ENCODE data around the gene LSS. TPM values are rescaled to one million over a fixed set of nuclear protein-coding genes. Genes with fewer than 3 reads are reported as not detected.
"Not testable (repeated sequence)": the region's sequence is repeated elsewhere in the genome, so short reads cannot be mapped to it uniquely, and the experiment has no call there.

LSS gene
- polyA plus RNA-seq, 3 donors, result 16.9 to 60.7 (median 38.4) TPM

DNA sequence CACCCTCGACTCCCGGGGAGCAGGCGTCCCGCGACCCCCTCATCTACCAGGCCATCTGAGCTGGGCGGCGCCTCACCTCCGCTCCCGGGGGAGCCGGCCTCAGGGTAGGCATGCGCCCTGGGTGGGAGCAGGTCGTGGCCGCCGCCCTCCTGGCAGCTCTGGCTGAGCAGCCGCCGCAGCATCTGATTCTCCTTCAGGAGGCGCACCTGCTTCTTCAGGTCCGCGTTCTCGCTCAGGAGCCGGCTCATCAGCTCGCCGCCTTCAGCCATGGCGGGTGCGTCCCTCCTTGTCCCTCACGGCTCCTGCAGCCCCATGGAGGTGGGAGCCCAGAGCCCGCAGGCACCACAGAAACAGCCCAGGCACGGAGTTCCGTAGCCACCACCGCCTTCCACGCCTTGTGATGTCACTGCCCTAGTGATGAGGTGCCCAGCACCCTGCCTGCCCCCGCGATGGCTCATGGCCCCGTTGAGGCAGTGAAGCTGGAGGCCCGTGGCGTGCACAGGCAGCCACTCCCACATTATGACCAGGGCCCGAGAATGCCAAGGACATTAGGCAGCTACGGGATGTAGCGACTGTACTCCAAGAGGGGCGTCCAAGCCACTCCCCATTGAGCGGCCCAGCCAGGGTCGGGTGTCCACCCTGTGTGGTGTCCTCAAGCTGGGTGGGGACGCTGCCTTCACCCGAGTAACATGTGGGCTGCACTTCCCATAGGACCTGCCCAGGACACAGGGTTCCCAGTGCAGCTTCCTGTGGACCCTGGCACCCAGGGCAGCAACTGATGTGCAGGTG lies 45.8 kb downstream of the LSS start:
- H3K27ac ChIP-seq (ENCODE audit: low read depth, low read length), result no peak overlapping the region
- WGBS, 3 donors, result 85 to 89% (median 86%) methylated on average over 38 to 44 of the region's 44 CpGs

DNA sequence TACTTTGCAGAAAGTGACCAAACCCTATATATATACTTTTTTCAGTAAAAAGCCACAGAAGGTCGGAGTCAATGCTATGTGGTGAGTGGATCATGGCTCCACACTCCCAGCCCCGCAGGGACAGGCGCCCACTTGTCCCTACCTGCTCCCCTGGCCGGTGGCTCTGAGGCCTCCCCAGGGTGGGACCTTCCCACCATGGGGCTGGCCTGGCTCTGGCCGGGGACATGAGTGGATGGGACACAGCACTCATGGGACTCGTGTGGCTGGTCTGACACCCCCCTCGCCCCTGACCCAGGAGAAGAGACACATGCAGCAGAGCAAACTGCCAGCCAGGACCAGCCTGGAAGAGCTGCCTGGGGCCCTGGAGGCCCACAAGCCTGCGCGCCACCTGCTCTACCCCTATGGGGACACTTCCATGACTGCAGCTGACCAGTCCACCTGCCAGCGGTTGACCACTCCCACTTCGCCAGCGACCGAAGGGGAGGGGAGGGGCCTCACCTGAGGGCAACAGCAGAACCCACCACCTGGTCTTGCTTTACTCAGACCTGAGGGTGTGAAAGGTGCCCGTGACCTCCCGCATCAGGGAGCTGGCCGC lies 46.5 kb downstream of the LSS start:
- no peak overlapping the region for H3K27ac ChIP-seq (ENCODE audit: low read depth, low read length)
- whole genome bisulfite sequencing, 3 donors, result 86 to 92% (median 89%) methylated on average over 16 of the region's 16 CpGs

DNA sequence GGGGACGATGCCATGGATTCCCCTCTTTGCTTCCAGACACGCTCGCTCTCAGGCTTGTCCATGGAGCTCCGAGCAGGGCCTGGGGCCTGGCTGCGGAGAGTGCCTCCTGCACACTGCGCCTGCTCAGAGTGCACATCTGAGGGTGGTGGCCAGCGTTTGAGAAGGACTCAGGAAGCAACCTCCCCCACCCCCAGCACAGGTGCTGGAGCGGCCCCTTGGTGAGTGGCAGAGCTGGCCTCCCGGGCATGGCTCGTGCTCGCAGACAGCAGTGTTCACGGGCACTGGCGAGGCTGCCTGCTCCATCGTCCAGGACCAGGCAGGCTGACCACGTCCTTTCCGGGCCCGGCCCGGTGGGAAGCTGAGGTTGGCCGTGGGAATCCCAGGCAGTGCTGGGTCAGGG lies 47.1 kb downstream of the LSS start:
- WGBS, 3 donors, result 91 to 92% (median 91%) methylated on average over 19 of the region's 19 CpGs
- H3K27ac ChIP-seq (ENCODE audit: low read depth, low read length), result no peak overlapping the region

DNA sequence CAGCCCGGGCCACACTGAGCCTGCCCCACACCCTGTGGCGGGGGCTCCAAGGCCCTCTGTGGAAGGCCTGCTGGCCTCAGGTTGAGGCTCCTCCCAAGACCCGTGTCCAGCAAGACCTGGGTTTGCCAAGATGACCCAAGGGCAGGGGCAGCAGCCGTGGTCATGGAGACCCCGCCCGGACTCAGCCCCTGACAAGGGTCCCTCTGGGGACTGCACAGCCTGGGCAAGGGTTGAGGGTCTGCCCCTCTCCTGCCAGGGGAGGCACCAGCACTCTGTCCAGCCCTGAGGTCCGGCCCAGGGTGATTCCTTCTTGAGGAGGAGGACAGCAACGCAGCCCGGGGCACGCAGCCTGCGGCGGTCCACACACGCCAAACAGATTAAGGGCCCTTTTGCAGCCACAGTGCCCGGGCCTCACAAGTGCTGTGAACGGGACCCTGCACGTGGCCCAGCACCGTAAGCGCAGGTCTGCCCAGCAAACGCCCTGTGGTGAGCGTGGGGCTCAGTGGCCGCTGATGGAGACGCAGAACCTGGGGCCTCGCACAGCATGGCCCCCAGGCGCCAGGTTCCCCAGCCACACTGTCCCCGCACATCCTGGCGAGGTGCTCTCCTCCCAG lies 47.7 kb downstream of the LSS start:
- H3K27ac ChIP-seq (ENCODE audit: low read depth, low read length), result no peak overlapping the region
- 90 to 93% (median 91%) methylated on average over 25 to 26 of the region's 26 CpGs for WGBS, 3 donors

DNA sequence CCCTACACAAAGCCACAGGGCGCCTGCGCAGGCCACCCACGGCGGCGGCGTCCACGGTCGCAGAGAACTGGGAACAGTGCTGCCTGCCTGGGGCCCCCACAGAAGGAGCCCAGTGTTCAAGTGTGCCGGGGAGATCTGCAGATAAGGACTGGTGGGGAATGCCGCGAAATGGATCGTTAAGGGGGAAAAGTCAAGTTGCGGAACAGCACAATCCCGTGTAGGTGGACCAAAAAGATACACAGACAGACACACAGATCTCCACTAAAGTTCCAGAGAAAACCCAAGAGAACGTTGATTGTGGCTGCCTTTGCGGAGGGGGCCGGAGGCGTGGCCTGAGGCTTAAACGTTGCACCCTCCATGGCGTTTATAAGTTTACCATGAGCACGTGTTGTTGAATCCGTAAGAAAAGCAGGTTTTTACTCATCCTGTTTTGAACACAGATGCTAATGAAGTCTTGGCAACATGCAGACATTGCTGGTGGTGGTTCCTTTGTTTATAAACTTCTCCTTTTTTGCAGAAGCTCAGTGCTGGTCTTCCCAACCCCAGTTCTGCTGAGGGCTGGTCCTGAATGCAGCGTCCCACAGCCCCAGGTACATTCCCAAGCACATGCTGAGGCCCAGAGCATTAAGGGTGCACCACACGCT lies 48.4 kb downstream of the LSS start:
- H3K27ac ChIP-seq (ENCODE audit: low read depth, low read length), result no peak overlapping the region
- 78 to 82% (median 80%) methylated on average over 24 of the region's 24 CpGs for WGBS, 3 donors

DNA sequence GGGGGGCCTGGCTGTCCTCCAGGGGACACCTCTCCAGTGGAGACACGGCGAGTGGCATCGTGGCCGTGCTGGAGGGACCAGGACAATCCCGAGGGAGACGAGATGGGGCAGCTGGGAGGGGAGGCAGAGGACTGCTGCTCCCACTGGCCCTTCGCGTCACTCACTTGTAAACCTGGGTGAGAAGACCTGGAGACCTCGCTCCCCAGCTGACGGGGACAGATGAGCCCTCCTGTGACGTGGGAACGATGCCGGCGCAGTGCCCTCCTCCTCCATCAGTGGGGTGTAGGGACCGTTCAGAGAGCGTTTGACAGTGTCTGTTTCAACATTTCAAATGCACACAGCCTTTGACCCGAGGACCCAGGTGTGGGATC lies 48.9 kb downstream of the LSS start:
- 86 to 94% (median 93%) methylated on average over 17 of the region's 17 CpGs for WGBS, 3 donors
- H3K27ac ChIP-seq (ENCODE audit: low read depth, low read length), result no peak overlapping the region

DNA sequence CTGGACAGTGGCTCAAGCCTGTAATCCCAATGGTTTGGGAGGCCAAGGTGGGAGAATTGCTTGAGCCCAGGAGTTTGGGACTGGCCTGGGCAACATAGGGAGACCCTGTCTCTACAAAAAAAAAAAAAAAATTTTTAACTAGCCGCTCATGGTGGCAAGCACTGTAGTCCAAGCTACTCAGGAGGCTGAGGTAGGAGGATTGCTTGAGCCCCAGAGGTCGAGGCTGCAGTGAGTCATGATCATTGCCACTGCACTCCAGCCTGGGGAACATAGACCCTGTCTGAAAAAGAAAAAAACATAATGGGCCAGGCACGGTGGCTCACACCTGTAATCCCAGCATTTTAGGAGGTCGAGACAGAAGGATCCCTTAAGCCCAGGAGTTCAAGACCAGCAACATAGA lies 49.6 kb downstream of the LSS start:
- 82 to 96% (median 93%) methylated on average over 4 of the region's 4 CpGs for WGBS, 3 donors
- no peak overlapping the region for H3K27ac ChIP-seq (ENCODE audit: low read depth, low read length)

DNA sequence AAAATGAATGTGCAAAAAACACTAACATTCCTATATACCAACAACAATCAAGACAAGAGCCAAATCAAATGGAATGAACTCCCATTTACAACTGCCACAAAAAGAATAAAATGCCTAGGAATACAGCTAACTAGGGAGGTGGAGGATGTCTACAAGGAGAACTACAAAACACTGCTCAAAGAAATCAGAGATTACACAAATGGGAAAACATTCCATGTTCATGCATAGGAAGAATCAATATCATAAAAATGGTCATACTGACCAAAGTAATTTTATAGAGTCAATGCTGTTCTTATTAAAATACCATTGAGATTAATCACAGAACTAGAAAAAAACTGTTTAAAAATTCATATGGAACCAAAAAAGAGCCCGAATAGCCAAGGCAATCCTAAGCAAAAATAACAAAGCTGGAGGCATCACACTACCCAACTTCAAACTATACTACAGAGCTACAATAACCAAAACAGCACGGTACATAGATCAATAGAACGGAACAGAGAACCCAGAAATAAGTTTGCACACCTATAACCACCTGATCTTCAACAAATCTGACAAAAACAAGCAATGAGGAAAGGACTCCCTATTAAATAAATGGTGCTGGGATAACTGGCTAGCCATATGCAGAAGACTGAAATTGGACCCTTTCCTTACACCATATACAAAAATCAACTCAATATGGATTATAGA lies 52.0 kb downstream of the LSS start:
- H3K27ac ChIP-seq (ENCODE audit: low read depth, low read length), result not testable (repeated sequence)
- WGBS, 3 donors, result 92 to 95% (median 95%) methylated on average over 3 of the region's 3 CpGs

DNA sequence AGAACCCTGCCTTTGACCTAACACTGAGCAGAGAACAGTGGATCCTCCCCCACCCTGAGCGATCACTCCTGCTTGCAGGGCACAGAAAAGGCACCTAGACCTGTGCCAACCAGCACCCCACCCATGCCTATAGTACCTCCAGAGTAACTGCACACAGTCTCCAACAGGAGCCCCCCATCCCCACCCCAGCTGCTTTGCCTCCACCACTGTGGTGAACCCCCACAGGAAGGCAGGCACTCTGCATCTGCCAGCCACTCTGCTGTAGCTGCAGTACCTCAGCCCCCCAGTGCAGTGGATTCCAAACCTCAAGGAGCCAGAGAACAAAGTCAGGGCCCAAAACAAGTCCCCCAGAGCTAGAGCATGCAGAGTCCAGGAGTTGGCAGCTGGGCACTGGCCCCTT lies 55.0 kb downstream of the LSS start:
- no peak overlapping the region for H3K27ac ChIP-seq (ENCODE audit: low read depth, low read length)
- WGBS, 3 donors, result 92 to 100% (median 100%) methylated on average over 1 of the region's 1 CpG

DNA sequence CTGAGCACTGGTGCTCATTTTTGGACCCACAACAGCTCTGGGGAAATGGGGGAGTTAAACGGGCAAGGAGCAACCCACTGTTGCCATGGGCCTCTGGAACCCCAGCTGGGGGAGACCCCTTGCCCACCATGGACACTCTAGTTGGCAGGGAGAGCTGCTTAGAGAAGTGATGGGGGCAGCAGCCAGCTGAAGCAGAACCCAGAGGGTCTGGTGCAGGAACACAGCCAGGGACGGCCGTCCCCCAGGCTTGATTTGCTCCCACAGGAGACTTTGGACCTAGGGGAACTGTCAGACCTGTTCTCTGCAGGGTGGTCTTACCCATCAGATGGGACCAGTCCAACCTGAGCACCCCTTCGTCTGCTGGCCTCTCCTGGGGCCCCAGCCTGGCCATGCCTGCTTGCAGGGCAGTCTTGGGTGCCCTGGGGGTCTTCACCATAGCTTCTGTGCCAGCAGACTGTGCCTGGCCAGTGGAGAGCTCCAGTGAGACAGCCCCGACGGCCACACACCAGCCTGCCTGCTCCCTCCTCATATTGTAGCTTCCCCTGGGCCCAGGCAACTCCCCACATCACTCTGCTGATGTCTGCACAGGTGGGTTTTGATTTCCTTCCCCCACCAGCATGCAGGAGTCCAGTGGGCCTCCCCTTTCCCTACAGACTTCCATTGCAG lies 55.6 kb downstream of the LSS start:
- no peak overlapping the region for H3K27ac ChIP-seq (ENCODE audit: low read depth, low read length)
- 90 to 96% (median 91%) methylated on average over 6 of the region's 6 CpGs for WGBS, 3 donors

DNA sequence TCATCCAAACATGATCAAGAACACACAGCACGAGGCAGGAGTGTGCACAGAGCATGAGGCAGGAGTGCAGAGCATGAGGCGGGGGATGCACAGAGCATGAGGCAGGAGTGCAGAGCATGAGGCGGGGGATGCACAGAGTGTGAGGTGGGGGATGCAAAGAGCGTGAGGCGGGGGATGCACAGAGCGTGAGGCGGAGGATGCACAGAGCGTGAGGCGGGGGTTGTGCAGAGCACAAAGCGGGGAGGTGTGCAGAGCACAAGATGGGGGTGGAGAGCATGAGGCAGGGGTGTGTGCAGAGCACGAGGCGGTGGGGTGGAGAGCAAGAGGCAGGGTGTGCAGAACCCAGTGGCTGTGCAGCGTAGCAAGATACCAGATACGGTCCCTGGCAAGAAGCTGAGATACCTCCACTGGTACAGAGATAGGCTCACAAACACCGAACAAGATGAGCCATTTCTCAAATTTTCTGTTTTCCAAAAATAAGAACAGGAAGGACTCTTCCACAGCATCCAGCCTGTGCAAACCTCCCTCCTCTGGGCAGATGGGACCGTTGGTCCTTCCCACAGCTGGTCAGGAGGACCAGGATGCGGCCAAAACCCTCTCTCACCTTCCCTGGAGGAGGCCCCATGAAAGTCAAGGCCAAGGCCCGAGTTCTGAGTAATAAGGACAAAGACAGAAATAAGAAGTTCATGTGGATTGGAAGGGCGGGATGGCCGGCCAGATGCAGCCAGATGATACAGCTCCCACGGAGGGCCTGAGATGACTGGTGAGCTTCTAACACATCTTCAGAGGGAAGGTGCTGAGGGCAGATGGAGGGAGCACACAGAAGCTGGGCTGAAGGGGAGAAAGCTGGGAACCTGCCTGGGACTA lies 56.3 kb downstream of the LSS start:
- no peak overlapping the region for H3K27ac ChIP-seq (ENCODE audit: low read depth, low read length)
- 87 to 93% (median 90%) methylated on average over 20 to 21 of the region's 21 CpGs for WGBS, 3 donors

DNA sequence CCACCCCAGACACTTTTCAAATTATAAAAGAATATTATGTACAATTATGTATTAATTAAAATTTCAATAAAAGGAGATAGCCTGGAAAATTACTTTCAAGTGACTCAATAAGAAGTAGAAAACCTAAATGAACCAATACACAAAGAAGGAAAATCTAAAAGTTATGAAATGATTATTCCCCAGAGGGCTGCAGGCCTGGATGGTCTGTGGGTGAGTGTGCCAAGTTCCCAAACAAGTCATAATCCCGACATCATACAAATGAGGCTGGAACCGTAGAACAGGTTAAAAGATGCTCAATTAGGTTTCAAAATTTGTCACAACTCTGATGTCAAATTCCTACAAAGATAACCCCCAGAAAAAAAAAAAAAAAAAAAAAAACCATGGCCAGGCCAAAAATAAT lies 57.0 kb downstream of the LSS start:
- H3K27ac ChIP-seq (ENCODE audit: low read depth, low read length), result no peak overlapping the region
- WGBS, 3 donors, result 21 to 58% (median 38%) methylated on average over 2 of the region's 2 CpGs

DNA sequence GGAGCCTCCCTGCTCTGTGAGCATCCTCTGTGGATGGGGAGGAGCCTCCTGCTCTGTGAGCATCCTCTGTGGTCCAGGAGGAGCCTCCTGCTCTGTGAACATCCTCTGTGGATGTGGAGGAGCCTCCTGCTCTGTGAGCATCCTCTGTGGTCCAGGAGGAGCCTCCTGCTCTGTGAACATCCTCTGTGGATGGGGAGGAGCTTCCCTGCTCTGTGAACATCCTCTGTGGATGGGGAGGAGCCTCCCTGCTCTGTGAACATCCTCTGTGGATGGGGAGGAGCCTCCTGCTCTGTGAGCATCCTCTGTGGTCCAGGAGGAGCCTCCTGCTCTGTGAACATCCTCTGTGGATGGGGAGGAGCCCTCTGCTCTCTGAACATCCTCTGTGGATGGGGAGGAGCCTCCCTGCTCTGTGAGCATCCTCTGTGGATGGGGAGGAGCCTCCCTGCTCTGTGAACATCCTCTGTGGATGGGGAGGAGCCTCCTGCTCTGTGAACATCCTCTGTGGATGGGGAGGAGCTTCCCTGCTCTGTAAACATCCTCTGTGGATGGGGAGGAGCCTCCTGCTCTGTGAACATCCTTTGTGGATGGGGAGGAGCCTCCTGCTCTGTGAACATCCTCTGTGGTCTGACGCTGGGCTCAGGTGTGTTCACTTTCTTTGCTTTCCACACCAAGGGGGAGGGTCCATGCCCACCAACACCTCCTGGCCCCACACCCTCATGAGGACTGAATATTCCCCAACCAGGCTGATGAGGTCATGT lies 58.0 kb downstream of the LSS start:
- not testable (repeated sequence) for H3K27ac ChIP-seq (ENCODE audit: low read depth, low read length)
- WGBS, 3 donors, result 81 to 90% (median 81%) methylated on average over 1 of the region's 1 CpG

DNA sequence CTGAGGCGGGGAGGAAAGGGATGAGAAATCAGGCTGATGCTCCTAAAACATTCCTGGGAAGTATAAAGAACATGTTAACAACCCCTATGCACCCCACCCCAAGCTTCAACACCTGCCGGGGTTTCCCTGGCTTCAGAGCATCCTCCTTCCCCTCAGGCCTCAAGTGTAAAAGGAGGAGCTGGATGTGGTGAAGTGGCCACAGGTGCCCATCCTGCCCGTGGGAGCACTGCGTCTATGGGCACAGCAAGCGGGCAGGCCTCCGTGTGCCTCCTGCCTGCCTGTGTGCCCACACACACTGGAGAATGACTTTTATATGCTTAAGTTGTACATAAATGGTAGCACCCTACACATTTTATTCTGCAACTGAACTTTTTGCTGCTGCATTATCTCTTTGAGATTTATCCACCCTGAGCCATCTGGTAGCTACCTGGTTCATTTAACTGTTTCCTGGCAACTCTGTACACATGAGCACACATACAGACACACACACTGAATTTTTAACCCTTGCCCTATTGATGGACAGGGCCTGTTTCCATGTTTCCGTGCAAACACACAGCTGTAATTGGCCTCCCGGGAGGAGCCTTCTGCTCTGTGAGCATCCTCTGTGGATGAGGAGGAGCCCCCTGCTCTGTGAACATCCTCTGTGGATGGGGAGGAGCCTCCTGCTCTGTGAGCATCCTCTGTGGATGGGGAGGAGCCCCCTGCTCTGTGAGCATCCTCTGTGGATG lies 59.8 kb downstream of the LSS start:
- 76 to 84% (median 81%) methylated on average over 8 of the region's 8 CpGs for whole genome bisulfite sequencing, 3 donors

DNA sequence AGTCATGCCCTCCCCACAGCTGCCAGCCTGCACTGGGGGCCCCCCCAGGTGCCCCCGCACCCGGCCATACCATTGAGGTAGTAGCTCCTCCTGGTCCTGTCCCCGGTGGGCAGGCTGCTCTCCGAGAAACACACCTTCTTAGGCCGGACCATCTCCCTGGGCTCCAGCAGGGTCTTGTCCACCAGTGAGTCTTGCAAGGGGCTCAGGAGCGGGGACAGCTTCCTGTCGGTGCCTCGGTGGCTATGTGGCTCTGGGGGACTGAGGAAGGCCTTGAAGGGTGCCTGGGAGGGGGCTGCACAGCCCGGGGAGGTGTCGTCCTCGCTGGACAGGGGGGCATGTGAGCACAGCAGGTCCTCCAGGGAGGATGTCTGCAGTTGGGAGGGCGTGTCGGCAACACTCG lies 60.3 kb downstream of the LSS start:
- H3K27ac ChIP-seq (ENCODE audit: low read depth, low read length), result no peak overlapping the region

More for the DNA sequence above, 59.8 kb downstream of the LSS start:
- H3K27ac ChIP-seq (ENCODE audit: low read depth, low read length), result no peak overlapping the region

DNA sequence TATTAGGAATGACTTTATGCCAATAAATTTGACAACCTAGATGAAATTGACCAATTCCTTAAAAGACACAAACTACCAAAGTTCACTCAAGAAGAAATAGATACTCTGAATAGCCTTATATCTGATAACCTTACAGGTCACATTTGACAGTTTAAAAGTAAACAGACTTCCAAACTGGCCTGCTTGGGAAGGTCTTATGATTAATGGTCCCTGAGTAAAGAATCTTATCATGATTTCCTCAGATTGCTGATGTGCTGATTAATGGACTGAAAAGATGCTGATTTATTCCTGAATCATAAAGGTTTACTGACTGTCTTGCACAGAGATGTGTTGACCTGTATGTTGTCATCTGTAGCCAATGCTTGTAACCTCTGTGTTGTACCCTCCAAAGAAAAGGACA lies 63.5 kb downstream of the LSS start:
- H3K27ac ChIP-seq (ENCODE audit: low read depth, low read length), result no peak overlapping the region

More for the DNA sequence above, 60.3 kb downstream of the LSS start:
- 84 to 90% (median 87%) methylated on average over 14 of the region's 14 CpGs for WGBS, 3 donors
